ENCODE results near the gene CELF3. TPM values are rescaled to one million over a fixed set of nuclear protein-coding genes. Genes with fewer than 3 reads are reported as not detected.
A peak's percentile ranks its signal among the peaks of the same experiment; 100 is the strongest.

The CELF3 gene
- total RNA-seq, 1 experiment from 2014 or later: 0.27 TPM

GRCh38 chr1:151713044-151713443 is 3.6 kb downstream of the CELF3 start:
- H3K4me3 Mint-ChIP-seq (ENCODE audit: unreplicated experiment): no peak overlapping the region
- no TSS peak for BruUV-seq (replicated peaks)
- no peak overlapping the region for H3K27ac Mint-ChIP-seq (ENCODE audit: unreplicated experiment)
- peaks cover 26% of the 10 kb centered on the region for H3K4me1 Mint-ChIP-seq (ENCODE audit: low read depth, unreplicated experiment)
- no peak overlapping the region for H3K4me3 ChIP-seq (ENCODE audit: low read depth, low read length)
- TF ChIP-seq CTCF (IDR thresholded peaks at IDR 0.05; ENCODE audit: insufficient read depth in 1 of 2, low read depth in 1 of 2, low read length in 1 of 2, severe bottlenecking in 1 of 2, unreplicated experiment in 1 of 2): no peak
- peaks cover 19% of the 10 kb centered on the region for H3K4me1 ChIP-seq
- no peaks in the 10 kb centered on the region for H3K36me3 Mint-ChIP-seq (ENCODE audit: insufficient read depth, unreplicated experiment)
- ChIA-PET POLR2A (no interaction called here), CTCF (interaction anchor here (0.9 to 1.4 kb wide), 3 partner anchors 11 to 22 kb away, joined by 3 to 7 read pairs (median 4); no protein-coding TSS in a partner anchor)
- H3K36me3 ChIP-seq (ENCODE audit: control insufficient read depth, insufficient read depth, low read length): no peaks in the 10 kb centered on the region
- peak; percentile 72 to 79 for DNase-seq
- H3K27me3 Mint-ChIP-seq (ENCODE audit: insufficient read depth, unreplicated experiment): peaks cover 3% of the 10 kb centered on the region
- H3K9me3 ChIP-seq: no peaks in the 10 kb centered on the region
- no peaks in the 10 kb centered on the region for H3K27me3 ChIP-seq (replicated peaks; ENCODE audit: control insufficient read depth, insufficient read depth, low read length)
- intact Hi-C loops (cut with micrococcal nuclease; ENCODE audit: unreplicated experiment): no loop called here
- H3K9me3 Mint-ChIP-seq (ENCODE audit: unreplicated experiment): no peaks in the 10 kb centered on the region

DNA sequence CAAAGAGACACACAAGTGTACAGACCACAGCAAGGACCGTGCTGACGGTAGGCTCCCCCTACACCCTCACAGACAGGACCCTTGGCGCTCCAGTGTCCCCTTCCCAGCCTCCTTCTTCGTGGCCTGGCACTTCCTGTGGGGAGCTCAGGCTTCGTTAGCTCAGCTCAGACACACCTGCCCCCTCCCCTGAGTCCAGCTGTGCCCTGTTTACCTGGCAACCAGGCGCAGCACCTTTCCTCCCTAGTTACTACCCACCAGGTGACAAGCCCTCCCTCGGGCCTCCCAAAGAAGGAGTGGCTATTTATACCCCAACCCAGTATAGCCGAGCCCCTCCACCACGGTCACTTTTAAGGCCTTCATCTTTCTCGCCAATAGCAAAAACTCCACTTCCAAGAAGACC is 4.7 kb downstream of the CELF3 start:
- ChIA-PET CTCF (no interaction called here), POLR2A (no interaction called here)
- Mint-ChIP-seq H3K27me3 (ENCODE audit: insufficient read depth, unreplicated experiment) (peaks cover under 1% of the 10 kb centered on the region), H3K27ac (ENCODE audit: unreplicated experiment) (no peak overlapping the region), H3K4me1 (ENCODE audit: low read depth, unreplicated experiment) (peaks cover 16% of the 10 kb centered on the region), H3K4me3 (ENCODE audit: unreplicated experiment) (no peak overlapping the region), H3K36me3 (ENCODE audit: insufficient read depth, unreplicated experiment) (no peaks in the 10 kb centered on the region), H3K9me3 (ENCODE audit: unreplicated experiment) (no peaks in the 10 kb centered on the region)
- TF ChIP-seq CTCF (IDR thresholded peaks at IDR 0.05; ENCODE audit: insufficient read depth in 1 of 2, low read depth in 1 of 2, low read length in 1 of 2, severe bottlenecking in 1 of 2, unreplicated experiment in 1 of 2): no peak
- no peak for DNase-seq
- BruUV-seq (replicated peaks): no TSS peak
- Histone ChIP-seq H3K36me3 (ENCODE audit: control insufficient read depth, insufficient read depth, low read length) (no peaks in the 10 kb centered on the region), H3K9me3 (no peaks in the 10 kb centered on the region), H3K4me1 (peaks cover 19% of the 10 kb centered on the region), H3K4me3 (ENCODE audit: low read depth, low read length) (no peak overlapping the region), H3K27me3 (replicated peaks; ENCODE audit: control insufficient read depth, insufficient read depth, low read length) (no peaks in the 10 kb centered on the region)
- intact Hi-C loops (cut with micrococcal nuclease; ENCODE audit: unreplicated experiment): no loop called here

- no peak for TF ChIP-seq CTCF (IDR thresholded peaks at IDR 0.05; ENCODE audit: insufficient read depth in 1 of 2, low read depth in 1 of 2, low read length in 1 of 2, severe bottlenecking in 1 of 2, unreplicated experiment in 1 of 2)
- Histone ChIP-seq H3K4me3 (ENCODE audit: low read depth, low read length) (no peak overlapping the region), H3K4me1 (peaks cover 19% of the 10 kb centered on the region), H3K9me3 (no peaks in the 10 kb centered on the region), H3K27me3 (replicated peaks; ENCODE audit: control insufficient read depth, insufficient read depth, low read length) (no peaks in the 10 kb centered on the region), H3K36me3 (ENCODE audit: control insufficient read depth, insufficient read depth, low read length) (no peaks in the 10 kb centered on the region)
- intact Hi-C loops (cut with micrococcal nuclease; ENCODE audit: unreplicated experiment): no loop called here
- Mint-ChIP-seq H3K27me3 (ENCODE audit: insufficient read depth, unreplicated experiment) (no peaks in the 10 kb centered on the region), H3K4me3 (ENCODE audit: unreplicated experiment) (no peak overlapping the region), H3K27ac (ENCODE audit: unreplicated experiment) (no peak overlapping the region), H3K36me3 (ENCODE audit: insufficient read depth, unreplicated experiment) (no peaks in the 10 kb centered on the region), H3K9me3 (ENCODE audit: unreplicated experiment) (no peaks in the 10 kb centered on the region), H3K4me1 (ENCODE audit: low read depth, unreplicated experiment) (peaks cover 13% of the 10 kb centered on the region)
- no peak for DNase-seq
- ChIA-PET CTCF (no interaction called here), POLR2A (no interaction called here)
- no TSS peak for BruUV-seq (replicated peaks)
Measured at GRCh38 chr1:151711044-151711800, 5.4 kb downstream of the CELF3 start.
